ENCODE data around the gene MYH9.

DNA sequence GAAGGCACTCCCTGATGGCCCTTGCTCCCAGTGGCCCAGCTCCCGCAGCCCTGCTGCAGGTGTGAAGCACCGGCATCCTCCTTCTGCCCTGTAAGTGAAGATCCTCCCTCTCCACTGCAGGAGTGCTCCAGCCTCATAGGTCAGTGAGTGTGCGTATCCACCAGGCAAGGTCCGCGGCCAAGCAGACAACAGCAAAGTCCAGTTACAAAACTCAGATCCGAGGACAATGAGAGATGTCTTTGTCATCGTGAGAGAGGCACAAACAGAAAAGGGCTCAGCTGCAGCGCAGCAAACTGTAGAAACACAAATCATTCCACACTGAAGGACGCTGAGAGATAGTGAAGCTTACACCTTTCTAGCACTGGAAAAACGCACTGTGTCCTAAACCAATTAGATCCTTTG is 46.1 kb downstream of the MYH9 start:
- TF ChIP-seq POLR2A (IDR thresholded peaks at IDR 0.05) (no peak), CTCF (IDR thresholded peaks at IDR 0.05) (no peak)
